ENCODE measurements around the gene SYT13. TPM values are rescaled to one million over a fixed set of nuclear protein-coding genes. Genes with fewer than 3 reads are reported as not detected.

SYT13 gene
- total and polyA plus RNA-seq, 5 donors from 2014 or later: not detected

DNA sequence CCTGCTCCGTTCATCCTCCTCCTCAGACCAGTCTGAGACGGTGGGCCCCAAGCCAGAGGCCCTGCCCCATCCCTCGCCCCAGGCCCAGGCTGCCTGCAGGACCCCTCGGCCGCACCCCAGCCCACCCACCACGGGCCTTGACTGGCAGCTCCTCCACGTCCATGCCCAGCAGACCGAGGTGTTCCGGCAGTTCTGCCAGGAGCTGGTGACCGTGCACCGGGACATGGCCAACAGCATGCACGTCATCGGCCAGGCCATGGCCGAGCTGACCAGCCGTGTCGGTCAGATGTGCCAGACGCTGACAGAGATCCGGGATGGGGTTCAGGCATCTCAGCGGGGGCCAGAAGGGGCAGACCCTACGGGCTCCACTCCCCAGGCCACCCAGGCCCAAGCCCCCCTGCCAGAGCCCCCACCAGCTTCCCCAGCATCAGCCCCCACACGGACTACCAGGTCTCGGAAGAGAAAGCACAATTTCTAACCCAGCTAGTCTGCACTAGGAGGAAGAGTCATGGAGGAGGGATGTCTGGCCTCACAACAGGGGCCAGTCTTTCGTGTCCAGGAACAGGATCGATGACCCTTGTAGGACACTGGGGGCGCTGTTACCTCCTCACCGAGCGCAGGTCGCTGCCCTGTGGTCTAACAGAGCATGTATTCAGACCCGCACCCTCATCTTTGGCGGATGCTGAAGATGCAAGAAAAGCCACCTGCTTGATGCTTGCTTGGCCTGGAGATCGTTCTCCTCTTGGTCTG, 73.4 kb downstream of the SYT13 start:
- Histone ChIP-seq H3K4me3 (ENCODE audit: low read depth, low read length) (no peak overlapping the region), H3K4me1 (ENCODE audit: control insufficient read depth, insufficient read depth, low read length, poor library complexity, severe bottlenecking) (no peaks in the 10 kb centered on the region), H3K36me3 (ENCODE audit: control insufficient read depth, insufficient read depth, low read length) (no peaks in the 10 kb centered on the region), H3K27ac (ENCODE audit: insufficient read depth, low read length, poor library complexity, severe bottlenecking) (no peak overlapping the region), H3K9me3 (ENCODE audit: control insufficient read depth in 2 of 2, low read length in 2 of 2) (no peaks in the 10 kb centered on the region), H3K27me3 (ENCODE audit: control insufficient read depth, insufficient read depth, low read length) (no peaks in the 10 kb centered on the region)
- ATAC-seq (ENCODE audit: low read depth in 2 of 2): no peak
- DNase-seq: no peak
- Mint-ChIP-seq H3K4me1 (peaks cover 0 to 3% (median 0%) of the 10 kb centered on the region in 4 donors), H3K9me3 (no peaks in the 10 kb centered on the region), H3K36me3 (peaks cover 21% of the 10 kb centered on the region), H3K27ac (no peak overlapping the region), H3K27me3 (no peaks in the 10 kb centered on the region), H3K4me3 (no peak overlapping the region)

DNA sequence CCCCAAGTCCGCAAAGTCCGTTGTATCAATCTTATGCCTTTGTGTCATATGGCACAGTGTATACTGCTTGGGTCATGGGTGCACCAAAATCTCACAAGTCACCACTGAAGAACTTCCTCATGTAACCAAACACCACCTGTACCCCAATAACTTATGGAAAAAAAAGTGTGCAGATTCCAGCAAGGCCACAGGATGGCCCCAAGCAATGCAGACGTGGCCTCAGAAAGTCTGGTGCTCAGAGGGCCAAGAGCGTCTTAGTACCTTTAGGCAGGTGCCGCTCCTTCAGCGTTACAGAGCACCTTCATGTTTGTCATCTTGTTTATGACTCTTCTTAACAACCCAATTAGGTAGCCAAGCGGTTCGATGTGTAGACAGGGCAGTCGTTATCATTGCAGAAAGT, 74.4 kb downstream of the SYT13 start:
- DNase-seq: no peak
- Mint-ChIP-seq H3K4me3 (peak overlapping the region in 1 of 4 donors; percentile 44), H3K36me3 (peaks cover 21% of the 10 kb centered on the region), H3K27ac (no peak overlapping the region), H3K4me1 (peaks cover 0 to 3% (median 0%) of the 10 kb centered on the region in 4 donors), H3K9me3 (no peaks in the 10 kb centered on the region), H3K27me3 (no peaks in the 10 kb centered on the region)
- Histone ChIP-seq H3K27me3 (ENCODE audit: control insufficient read depth, insufficient read depth, low read length) (no peaks in the 10 kb centered on the region), H3K9me3 (ENCODE audit: control insufficient read depth in 2 of 2, low read length in 2 of 2) (no peaks in the 10 kb centered on the region), H3K4me3 (ENCODE audit: low read depth, low read length) (no peak overlapping the region), H3K27ac (ENCODE audit: insufficient read depth, low read length, poor library complexity, severe bottlenecking) (no peak overlapping the region), H3K36me3 (ENCODE audit: control insufficient read depth, insufficient read depth, low read length) (no peaks in the 10 kb centered on the region), H3K4me1 (ENCODE audit: control insufficient read depth, insufficient read depth, low read length, poor library complexity, severe bottlenecking) (no peaks in the 10 kb centered on the region)
- ATAC-seq (ENCODE audit: low read depth in 2 of 2): no peak

DNA sequence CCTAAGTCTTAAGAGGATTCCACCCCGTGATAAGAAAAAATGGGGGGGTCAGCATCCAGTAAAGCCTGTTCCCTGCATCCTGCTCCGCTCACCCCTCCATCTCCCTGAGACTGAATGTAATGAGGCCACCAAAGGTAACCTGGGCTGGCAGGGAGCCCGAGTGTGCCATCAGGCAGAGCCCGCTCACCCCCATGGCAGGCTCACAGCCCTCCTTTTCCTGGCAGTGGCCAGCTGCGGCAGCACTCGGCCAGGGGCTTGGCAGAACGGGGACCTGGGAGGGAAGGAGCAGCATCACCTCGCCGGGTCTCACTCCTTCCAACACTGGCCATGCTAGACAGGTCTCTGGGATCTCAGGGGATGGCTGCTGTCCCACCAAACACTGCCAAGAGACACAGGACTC, 75.3 kb downstream of the SYT13 start:
- peaks cover 0 to 3% (median 0%) of the 10 kb centered on the region in 4 donors for H3K4me1 Mint-ChIP-seq
- H3K27ac Mint-ChIP-seq: no peak overlapping the region
- H3K9me3 Mint-ChIP-seq: no peaks in the 10 kb centered on the region
- Histone ChIP-seq H3K9me3 (ENCODE audit: control insufficient read depth in 2 of 2, low read length in 2 of 2) (no peaks in the 10 kb centered on the region), H3K27ac (ENCODE audit: insufficient read depth, low read length, poor library complexity, severe bottlenecking) (no peak overlapping the region), H3K27me3 (ENCODE audit: control insufficient read depth, insufficient read depth, low read length) (no peaks in the 10 kb centered on the region), H3K4me1 (ENCODE audit: control insufficient read depth, insufficient read depth, low read length, poor library complexity, severe bottlenecking) (no peaks in the 10 kb centered on the region), H3K36me3 (ENCODE audit: control insufficient read depth, insufficient read depth, low read length) (no peaks in the 10 kb centered on the region), H3K4me3 (ENCODE audit: low read depth, low read length) (no peak overlapping the region)
- H3K36me3 Mint-ChIP-seq: peaks cover 26% of the 10 kb centered on the region
- H3K4me3 Mint-ChIP-seq: no peak overlapping the region
- ATAC-seq (ENCODE audit: low read depth in 2 of 2) (no peak), DNase-seq (no peak)
- no peaks in the 10 kb centered on the region for H3K27me3 Mint-ChIP-seq

DNA sequence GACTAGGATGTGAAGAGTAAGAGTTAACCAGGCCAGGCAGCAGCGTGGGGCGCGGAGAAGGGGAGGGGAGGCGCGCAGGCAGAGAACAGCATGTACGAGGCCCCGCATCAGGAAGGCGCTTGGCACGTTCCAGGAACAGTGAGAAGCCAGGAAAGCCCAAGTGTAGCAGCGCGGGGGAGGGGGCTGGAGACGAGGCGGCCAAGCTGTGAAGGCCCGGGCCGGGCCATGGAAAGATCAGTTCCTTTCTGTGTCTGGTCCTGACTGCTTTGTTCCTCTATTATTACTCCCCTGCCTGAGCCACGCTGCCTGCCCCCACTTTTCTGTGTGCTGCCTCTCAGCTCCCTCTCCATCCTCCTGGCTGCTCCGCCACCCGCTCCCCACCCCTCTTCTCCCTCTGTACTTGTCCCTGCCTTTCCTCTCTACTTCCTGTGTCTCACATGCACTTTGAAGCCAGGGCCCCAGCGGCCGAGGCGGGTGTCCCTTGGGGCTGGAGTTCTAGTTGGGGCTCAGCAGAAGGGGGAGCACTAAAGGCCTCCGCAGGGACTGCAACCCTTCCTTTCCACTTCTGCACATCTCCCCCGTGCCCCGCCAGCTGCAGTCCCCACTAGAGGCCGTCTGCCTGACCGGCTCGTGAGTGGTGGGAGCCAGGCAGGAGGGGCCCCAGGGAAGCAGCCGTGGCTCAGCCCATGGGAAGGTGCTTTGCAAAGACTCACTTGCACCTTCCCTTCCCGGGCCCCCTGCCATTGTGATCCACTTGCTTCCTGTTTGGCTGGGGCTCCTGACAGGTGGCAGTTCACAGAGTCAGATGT, 76.0 kb downstream of the SYT13 start:
- H3K36me3 Mint-ChIP-seq: peaks cover 24% of the 10 kb centered on the region
- ATAC-seq (ENCODE audit: low read depth in 2 of 2): no peak
- Histone ChIP-seq H3K27ac (ENCODE audit: insufficient read depth, low read length, poor library complexity, severe bottlenecking) (no peak overlapping the region), H3K4me1 (ENCODE audit: control insufficient read depth, insufficient read depth, low read length, poor library complexity, severe bottlenecking) (no peaks in the 10 kb centered on the region), H3K9me3 (ENCODE audit: control insufficient read depth in 2 of 2, low read length in 2 of 2) (no peaks in the 10 kb centered on the region), H3K36me3 (ENCODE audit: control insufficient read depth, insufficient read depth, low read length) (no peaks in the 10 kb centered on the region), H3K4me3 (ENCODE audit: low read depth, low read length) (no peak overlapping the region), H3K27me3 (ENCODE audit: control insufficient read depth, insufficient read depth, low read length) (no peaks in the 10 kb centered on the region)
- H3K27me3 Mint-ChIP-seq: no peaks in the 10 kb centered on the region
- peak overlapping the region in 1 of 3 donors; percentile 48 for H3K27ac Mint-ChIP-seq
- H3K4me1 Mint-ChIP-seq: peaks cover 0 to 3% (median 0%) of the 10 kb centered on the region in 4 donors
- no peak for DNase-seq
- H3K4me3 Mint-ChIP-seq: no peak overlapping the region
- no peaks in the 10 kb centered on the region for H3K9me3 Mint-ChIP-seq

DNA sequence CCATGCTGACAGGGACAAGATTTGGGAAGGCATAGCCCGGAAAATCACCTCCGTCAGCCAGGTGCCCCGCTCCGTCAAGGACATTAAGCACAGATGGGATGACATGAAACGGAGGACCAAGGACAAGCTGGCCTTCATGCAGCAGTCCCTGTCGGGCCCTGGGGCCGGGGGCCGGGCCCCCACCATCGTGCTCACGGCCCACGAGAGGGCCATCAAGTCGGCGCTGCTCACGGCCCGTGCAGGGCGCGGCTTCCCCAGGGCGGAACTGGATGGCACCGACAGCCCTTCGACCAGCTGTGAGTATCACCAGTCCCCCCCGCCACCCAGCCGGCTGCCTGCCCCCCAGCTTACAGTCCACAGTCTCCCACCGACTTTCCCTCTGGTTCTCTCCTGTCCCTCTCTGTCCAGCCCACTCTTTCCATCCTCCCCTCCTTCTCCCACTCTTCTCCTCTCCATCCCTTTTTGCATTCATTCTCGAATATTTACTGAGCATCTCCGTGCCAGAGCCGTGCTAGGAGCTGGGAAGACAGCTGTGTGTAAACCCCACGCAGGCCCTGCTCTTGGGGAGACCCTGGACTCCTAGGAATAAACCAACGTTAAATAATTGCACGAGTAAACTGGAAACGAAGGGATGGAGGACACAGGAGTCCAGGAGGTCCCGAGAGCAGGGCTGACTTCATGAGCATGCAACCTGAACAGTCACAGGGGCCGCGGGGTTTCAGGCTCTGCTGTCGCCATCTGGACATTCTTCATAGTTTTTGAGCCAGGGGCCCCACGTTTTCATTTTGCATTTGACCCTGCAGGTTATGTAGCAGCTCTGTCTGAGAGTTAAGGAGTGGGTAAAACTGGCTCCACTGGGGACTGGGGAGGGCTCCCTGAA, 76.9 kb downstream of the SYT13 start:
- no peaks in the 10 kb centered on the region for H3K4me1 ChIP-seq (ENCODE audit: control insufficient read depth, insufficient read depth, low read length, poor library complexity, severe bottlenecking)
- no peaks in the 10 kb centered on the region for H3K27me3 Mint-ChIP-seq
- no peaks in the 10 kb centered on the region for H3K9me3 ChIP-seq (ENCODE audit: control insufficient read depth in 2 of 2, low read length in 2 of 2)
- no peak overlapping the region for H3K27ac ChIP-seq (ENCODE audit: insufficient read depth, low read length, poor library complexity, severe bottlenecking)
- H3K4me3 Mint-ChIP-seq: no peak overlapping the region
- DNase-seq (no peak), ATAC-seq (ENCODE audit: low read depth in 2 of 2) (no peak)
- peak overlapping the region in 1 of 3 donors; percentile 48 for H3K27ac Mint-ChIP-seq
- H3K9me3 Mint-ChIP-seq: no peaks in the 10 kb centered on the region
- no peaks in the 10 kb centered on the region for H3K27me3 ChIP-seq (ENCODE audit: control insufficient read depth, insufficient read depth, low read length)
- H3K36me3 ChIP-seq (ENCODE audit: control insufficient read depth, insufficient read depth, low read length): no peaks in the 10 kb centered on the region
- peaks cover 0 to 3% (median 0%) of the 10 kb centered on the region in 4 donors for H3K4me1 Mint-ChIP-seq
- H3K4me3 ChIP-seq (ENCODE audit: low read depth, low read length): no peak overlapping the region
- H3K36me3 Mint-ChIP-seq: peaks cover 21% of the 10 kb centered on the region

DNA sequence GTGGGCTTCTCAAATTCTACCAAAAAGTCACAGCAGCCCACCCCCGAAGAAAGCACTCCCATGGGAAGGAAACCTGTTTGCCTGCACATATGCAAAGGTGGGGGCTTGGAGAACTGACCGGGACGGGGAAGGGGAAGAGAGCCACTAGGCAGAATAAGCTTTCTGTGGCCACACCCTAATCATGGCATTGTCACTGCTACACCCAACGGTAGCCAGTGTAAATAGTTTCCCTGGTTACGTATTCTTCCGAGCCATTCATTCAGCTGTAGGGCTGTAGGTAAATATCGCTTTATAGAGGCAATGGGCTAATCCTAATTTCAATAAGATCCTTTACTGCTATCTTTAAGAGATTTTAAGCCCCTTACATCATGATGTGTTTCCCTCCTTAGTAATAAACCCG, 78.0 kb downstream of the SYT13 start:
- Histone ChIP-seq H3K9me3 (ENCODE audit: control insufficient read depth in 2 of 2, low read length in 2 of 2) (no peaks in the 10 kb centered on the region), H3K27me3 (ENCODE audit: control insufficient read depth, insufficient read depth, low read length) (no peaks in the 10 kb centered on the region), H3K4me3 (ENCODE audit: low read depth, low read length) (no peak overlapping the region), H3K27ac (ENCODE audit: insufficient read depth, low read length, poor library complexity, severe bottlenecking) (no peak overlapping the region), H3K36me3 (ENCODE audit: control insufficient read depth, insufficient read depth, low read length) (no peaks in the 10 kb centered on the region), H3K4me1 (ENCODE audit: control insufficient read depth, insufficient read depth, low read length, poor library complexity, severe bottlenecking) (no peaks in the 10 kb centered on the region)
- Mint-ChIP-seq H3K27ac (no peak overlapping the region), H3K4me1 (peaks cover 0 to 5% (median 0%) of the 10 kb centered on the region in 4 donors), H3K9me3 (peaks cover 0 to under 1% (median 0%) of the 10 kb centered on the region in 7 donors), H3K27me3 (no peaks in the 10 kb centered on the region), H3K36me3 (peaks cover 18% of the 10 kb centered on the region), H3K4me3 (no peak overlapping the region)
- ATAC-seq (ENCODE audit: low read depth in 2 of 2): no peak
- DNase-seq: no peak

DNA sequence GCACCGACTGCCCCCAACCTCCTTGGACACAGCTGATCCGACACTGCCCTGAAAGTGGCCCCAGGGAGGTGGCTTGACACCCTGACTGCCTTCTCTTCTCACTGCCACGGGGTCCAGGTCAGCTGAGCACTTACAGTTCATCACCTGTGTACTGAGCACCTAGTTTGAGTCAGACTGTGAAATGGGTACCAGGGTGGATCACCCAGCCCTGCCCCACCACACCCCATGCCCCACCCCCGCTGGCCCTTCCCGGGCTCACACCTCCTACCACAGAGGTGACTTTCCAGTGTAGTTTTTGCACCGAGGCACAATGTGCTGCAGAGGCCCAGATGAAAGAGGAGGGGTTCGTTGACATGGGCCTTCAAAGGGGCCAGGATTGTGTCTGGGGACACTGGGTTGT, 80.2 kb downstream of the SYT13 start:
- Mint-ChIP-seq H3K36me3 (peaks cover 24% of the 10 kb centered on the region), H3K27ac (no peak overlapping the region), H3K4me3 (no peak overlapping the region), H3K9me3 (peaks cover 0 to 3% (median 0%) of the 10 kb centered on the region in 7 donors), H3K4me1 (peaks cover 0 to 7% (median 2%) of the 10 kb centered on the region in 4 donors), H3K27me3 (no peaks in the 10 kb centered on the region)
- Histone ChIP-seq H3K27me3 (ENCODE audit: control insufficient read depth, insufficient read depth, low read length) (no peaks in the 10 kb centered on the region), H3K27ac (ENCODE audit: insufficient read depth, low read length, poor library complexity, severe bottlenecking) (no peak overlapping the region), H3K36me3 (ENCODE audit: control insufficient read depth, insufficient read depth, low read length) (no peaks in the 10 kb centered on the region), H3K9me3 (ENCODE audit: control insufficient read depth in 2 of 2, low read length in 2 of 2) (no peaks in the 10 kb centered on the region), H3K4me1 (ENCODE audit: control insufficient read depth, insufficient read depth, low read length, poor library complexity, severe bottlenecking) (no peaks in the 10 kb centered on the region), H3K4me3 (ENCODE audit: low read depth, low read length) (no peak overlapping the region)
- DNase-seq: no peak
- ATAC-seq (ENCODE audit: low read depth in 2 of 2): no peak
